HG02884 (cell line): Measurements from ENCODE around the gene DNAJC30.

Experiments used
- ATAC-seq: cut with Tn5 transposase; IDR thresholded peaks from one replicate; pipeline ENCODE4 v1.9.1; 2021; ENCODE audit warnings: mild to moderate bottlenecking, moderate library complexity; ENCODE audit not compliant: unreplicated experiment

DNAJC30 gene

DNA sequence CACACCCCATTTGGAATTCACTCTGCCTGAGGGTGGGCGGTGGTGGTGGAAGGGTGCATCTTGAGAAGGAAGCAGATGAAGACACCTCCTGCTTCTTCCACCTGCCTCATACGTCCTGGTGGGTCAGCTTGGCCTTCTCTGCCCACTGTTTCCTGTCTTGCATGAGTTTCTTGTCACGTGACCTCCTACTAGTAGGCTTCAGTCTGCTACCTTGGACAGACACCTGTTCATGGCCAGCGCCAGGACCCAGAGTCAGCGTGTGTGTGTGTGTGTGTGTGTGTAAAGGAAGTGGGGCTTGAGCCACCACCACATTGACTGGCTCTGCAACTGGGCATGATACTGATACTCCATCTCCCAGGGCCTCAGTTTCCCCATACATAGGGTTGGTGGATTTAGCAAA lies 32.7 kb downstream of the DNAJC30 start:
- no peak for ATAC-seq

DNA sequence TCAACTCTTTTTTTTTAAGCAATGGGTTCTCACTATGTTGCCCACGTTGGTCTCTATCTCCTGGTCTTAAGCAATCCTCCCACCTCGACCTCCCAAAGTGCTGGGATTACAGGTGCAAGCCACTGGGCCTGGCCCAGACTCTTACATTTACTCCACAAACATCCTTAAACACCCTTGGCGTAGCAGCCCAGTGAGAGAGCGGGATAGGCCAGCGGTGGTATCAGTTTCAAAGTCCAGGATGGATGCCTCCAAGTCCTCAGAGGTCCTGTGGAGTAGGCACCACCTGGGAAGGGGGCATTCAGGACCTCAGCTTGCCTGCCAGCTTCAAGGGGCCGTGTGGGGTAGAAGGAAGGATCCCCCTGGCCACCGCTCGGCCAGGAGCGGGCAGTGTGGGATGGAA lies 33.7 kb downstream of the DNAJC30 start:
- no peak for ATAC-seq

DNA sequence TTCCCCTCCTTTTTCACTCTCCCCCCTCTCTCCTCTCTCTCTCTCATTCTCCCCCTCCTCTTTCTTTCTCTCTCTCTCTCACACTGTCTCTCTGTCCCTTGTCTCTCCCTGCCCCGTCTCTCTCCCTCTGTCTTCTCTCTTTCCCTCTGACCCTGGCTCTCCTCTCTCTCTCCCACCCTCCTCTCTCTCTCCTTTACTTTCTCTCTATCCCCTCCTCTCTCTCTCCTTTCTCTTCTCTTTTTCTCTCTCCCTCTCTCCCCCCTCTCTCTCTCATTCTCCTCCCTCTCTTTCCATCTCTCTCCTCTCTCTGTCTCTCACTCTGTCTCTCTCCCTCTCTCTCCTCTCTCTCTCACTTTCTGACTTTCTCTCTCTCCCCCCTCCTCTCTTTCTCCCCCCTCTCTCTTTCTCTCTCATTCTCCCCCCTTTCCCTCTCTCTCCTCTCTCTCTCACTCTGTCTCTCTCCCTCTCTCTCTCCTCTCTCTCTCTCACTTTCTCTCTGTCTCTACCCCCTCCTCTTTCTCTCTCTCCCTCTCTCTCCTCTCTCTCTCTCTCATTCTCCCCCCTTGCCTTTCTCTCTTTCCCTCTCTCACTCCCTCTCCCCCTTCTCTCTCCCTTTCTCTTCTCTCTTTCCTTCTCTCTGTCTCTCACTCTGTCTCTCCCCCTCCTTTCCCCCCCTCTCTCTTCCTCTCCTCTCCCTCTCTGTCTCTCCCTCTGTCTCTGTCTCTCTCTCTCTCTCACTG lies 34.5 kb downstream of the DNAJC30 start:
- no peak for ATAC-seq

DNA sequence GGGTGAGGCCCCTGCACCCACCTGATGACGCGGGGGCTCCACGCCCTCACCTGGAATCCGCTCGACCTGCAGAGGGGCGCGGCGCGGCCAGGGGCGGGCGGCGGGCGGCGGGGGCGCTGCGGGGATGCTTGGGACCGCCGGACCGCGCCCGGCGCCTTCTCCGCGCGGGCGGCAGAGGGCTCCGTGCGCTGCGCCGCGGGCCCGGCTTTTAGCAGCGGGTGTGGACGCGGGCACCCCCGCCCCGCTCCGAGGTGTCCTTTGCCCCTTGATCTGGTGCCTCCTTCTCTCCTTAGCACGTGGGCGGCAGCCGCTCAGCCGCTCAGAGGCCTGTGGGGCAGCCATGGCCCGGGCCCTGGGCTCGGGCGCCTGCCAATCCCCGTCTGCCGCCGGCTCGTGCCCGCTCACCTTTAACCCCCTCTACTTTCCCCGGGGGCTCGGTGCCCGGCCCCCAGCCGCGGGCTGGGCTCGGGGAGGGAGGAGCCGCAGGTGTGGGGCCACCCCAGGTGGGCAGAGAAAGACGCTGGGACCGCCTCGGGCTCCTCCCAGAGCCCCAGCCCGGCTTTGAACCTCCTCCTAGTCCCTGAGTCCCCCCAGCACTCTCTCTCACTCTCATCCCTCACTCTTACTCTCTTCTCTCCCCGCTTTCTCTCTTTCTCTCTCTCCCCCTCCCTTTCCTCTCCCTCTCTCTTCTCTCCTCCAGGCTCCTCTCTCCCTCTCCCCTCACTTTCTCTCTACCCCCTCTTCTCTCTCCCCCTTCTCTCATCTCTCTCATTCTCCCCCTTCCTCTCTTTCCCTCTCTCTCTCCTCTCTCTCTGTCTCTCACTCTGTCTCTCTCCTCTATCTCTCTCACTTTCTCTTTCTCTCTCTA lies 35.3 kb downstream of the DNAJC30 start:
- no peak for ATAC-seq

DNA sequence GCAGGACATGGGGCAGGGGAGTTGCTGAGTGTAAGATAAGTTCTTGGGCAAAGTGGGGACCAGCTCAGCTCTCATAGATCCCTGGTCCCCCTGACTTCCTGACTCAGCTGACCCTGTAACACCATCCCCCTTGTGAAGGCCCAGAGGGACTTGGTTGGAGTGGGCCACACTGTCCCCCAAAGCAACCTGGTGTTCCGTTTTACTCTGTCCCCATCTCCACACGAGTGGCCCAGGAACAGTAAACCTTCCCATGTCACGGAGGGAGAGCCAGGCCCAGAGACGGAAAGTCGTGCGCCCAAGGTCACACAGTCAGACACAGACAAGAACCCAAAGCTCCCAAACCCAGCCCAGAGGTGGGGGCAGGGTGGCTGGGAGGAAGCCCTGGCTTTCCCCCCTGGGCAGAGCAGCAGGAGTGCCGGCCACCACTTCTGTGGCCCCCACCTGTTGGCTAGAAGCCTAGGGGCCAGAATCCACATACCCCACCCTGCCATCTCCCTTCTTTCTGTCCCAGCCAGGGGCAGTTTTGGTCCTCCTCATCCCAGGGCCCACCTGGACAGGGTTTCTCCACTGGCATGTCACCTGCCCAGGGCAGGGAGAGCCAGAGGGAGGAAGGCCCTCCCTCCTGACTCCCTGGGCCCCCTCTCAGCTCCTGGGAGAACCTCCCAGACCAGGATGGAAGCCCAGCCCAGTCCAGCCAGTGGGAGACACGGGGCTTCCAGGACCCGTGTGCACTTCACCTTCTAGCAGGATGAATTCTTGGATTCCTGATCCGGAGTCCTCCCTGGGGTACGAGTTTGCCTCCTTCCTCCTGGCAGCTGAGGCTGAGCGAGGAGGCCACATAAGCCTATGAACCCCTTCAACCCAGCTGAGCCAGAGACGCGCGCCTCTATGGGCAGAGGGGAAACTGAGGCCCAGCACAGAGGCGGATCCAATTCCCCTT lies 36.2 kb downstream of the DNAJC30 start:
- no peak for ATAC-seq

DNA sequence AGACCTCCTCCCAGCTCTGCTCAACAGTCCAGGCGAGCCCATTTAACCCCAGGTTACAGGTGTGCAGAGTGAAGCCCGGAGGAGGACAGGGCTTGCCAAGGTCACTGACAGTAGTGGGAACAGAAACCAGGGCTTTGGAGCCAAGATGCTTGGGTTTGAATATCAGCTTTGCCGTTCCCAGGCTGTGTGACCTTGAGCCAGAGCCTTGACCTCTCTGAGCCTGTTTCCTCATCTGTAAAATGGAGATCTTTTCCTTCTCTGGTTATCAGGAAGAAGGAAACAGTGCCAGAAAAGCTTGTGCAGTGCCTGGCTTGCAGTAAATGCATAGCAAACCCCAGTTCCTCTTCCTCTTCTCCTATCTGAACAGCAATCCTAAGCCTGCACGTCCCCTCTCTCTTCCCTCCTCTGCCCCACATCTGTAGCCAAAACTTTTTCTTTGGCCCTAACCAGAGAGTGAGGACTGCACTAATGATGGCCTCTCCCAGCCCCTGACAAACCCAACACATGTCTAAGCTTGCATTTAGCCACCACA lies 37.5 kb downstream of the DNAJC30 start:
- no peak for ATAC-seq

DNA sequence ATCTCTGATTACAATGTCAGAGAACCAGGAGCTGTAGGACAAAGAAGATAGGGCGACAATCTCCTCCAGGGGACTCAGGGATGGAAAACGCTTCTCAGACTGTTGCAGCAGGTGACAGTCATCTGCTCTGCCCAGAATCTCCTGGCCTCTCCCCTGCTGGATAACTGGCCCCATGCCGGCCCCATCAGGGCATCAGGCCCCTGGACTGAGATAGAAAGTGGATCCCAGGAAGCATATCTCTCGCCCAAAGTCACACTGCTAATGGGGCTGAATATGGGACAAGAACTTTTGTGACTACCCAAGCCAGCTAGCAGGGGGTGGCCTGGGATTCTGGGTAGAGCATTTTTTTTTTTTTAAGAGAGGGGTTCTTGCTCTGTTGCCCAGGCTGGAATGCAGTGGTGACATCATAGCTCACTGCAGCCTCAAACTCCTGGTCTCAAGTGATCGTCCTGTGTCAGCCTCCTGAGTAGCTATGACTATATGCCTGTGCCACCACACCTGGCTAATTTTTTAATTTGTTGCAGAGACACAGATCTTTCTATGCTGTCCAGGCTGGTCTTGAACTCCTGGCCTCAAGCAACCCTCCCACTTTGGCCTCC lies 38.5 kb downstream of the DNAJC30 start:
- no peak for ATAC-seq

DNA sequence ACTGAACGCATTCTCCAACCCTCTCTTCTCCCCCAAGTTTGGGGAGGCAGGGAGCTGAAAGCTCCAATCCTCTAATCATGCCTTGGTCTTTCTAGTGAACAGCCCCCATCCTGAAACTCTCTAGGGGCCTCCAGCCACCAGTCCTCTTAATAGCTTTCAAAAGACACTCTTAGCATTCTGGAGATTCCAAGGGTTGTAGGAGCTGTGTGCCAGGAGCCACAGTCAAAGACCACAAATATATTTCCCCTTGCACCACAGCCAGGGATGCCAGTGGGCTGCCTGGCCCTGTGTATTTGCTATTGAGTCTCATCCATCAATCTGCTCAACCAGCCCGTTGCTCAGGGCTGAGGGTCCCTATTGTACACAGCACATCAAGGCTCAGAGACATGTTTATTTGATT lies 40.4 kb downstream of the DNAJC30 start:
- ATAC-seq, result no peak

DNA sequence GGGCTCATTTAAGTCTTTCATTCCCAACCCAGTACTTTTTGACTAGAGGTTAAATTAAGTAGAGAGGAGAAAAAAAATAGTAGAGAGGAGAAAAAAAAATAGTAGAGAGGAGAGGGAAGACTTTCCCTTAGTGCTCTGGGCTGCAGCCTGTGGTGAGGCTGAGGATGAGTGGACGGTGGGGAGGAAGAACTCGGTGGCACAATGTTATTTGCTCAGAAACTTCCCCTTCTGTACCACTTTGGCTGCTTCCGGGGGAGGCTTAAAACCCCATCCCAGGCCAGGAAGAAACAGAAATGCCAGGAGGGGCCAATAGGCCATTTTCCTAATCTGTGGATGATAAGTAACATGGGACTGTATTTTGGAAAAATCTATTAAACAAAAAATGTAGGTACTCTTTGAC lies 44.3 kb downstream of the DNAJC30 start:
- ATAC-seq, result no peak

DNA sequence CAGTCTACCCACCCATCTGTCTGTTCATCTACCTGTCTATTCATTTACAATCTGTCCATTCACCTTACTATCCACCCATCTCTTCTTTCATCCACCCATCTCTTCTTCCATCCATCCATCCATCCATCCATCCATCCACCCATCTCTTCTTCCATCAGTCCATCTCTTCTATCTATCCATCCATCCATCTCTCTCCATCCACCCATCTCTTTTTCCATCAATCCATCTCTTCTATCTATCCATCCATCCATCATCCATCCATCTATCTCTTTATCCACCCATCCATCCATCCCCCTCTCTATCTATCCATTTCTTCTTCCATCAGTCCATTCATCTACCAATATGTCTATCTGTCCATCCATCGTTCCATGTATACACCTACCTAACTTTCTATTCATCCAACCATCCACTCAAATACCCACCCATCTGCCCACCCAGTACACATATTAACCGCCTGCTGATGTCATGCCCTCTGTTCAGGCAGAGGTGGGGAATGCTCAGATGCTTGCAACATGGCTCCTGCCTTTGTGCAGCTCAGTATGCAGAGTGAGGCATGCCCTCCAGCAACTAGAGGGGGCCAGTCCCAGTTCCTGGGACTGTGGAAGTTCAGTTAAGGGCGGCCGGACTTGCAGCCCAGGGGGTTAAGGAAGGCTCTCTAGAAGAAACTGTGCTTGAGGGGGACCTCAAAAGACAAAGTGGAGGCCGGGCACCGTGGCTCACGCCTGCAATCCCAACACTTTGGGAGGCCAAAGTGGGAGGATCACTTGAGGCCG lies 47.6 kb downstream of the DNAJC30 start:
- ATAC-seq, result no peak

DNA sequence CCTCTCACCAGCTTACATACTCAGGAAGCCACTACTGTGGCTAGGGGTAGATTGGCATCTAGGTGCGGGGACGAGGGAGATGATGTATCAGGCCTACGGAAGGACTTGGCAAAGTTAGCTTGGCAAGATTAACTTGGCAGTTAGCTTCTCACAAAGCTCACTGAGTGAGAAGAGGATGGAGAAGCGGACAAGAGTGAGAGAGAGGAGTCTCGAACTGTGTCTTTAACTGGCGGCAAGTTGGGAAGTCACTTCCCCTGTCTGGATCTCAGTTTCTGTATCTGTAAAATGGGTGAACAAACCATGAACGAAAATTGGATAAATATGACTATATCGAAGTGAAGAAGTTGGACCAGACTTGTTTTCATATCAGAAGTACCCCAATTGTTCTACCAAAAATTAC lies 49.4 kb downstream of the DNAJC30 start:
- ATAC-seq, result no peak

DNA sequence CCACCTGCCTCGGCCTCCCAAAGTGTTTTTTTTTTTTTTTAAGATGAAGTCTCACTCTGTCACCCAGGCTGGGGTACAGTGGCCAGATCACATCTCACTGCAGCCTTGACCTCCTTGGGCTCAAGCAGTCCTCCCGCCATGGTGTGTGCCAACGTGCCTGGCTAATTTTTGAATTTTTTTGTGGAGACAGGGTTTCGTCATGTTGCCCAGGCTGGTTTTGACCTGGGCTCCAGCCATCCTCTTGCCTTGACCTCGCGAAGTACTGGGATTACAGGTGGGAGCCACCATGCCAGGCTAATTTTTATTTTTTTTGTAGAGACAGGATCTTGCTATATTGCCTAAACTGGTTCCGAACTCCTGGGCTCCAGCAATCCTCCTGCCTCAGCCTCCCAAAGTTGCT lies 49.9 kb downstream of the DNAJC30 start:
- no peak for ATAC-seq

DNA sequence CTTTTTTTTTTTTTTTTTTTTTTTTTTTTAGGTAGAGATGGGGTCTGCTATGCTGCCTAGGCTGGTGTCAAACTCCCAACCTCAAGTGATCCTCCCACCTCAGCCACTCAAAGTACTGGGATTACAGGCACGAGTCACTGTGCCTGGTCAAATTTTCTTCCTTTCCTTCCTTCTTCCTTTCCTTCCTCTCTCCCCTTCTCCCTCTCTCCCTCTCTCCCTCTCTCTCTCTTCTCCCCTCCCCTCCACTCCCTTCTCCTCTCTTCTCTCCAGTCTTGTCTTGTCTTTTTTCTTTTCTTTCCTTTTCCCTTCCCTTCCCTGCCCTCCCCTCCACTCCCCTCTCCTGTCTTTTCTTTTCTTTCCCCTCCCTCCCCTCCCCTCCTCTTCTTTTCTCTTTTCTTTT lies 51.7 kb downstream of the DNAJC30 start:
- no peak for ATAC-seq
